Neuronal stem cell (in vitro differentiated cells): ENCODE data around the gene SPATA4. TPM values are rescaled to one million over a fixed set of nuclear protein-coding genes. Genes with fewer than 3 reads are reported as not detected.
A peak's percentile ranks its signal among the peaks of the same experiment; 100 is the strongest.

Experiments used
- DNase-seq: peaks from one replicate; pipeline ENCODE4 v3.0.0-alpha.2; 2013; ENCODE audit warnings: low spot score
- H2AFZ ChIP-seq: one replicate; pipeline ENCODE4 v1.6.1; 2013; ENCODE audit warnings: mild to moderate bottlenecking, low read length, inconsistent platforms
- H2AK5ac ChIP-seq: 2 replicates; pipeline ENCODE4 v1.6.1; 2013; ENCODE audit warnings: low read depth, mild to moderate bottlenecking, inconsistent platforms, low read length, moderate library complexity, mixed read lengths
- H2BK120ac ChIP-seq: 2 replicates; pipeline ENCODE4 v1.6.1; 2013; ENCODE audit warnings: low read depth, mild to moderate bottlenecking, inconsistent platforms, low read length, moderate library complexity, mixed read lengths
- H2BK12ac ChIP-seq: one replicate; pipeline ENCODE4 v1.6.1; 2013; ENCODE audit warnings: low read length, inconsistent platforms
- H2BK15ac ChIP-seq: 2 replicates; pipeline ENCODE4 v1.6.1; 2013; ENCODE audit warnings: mild to moderate bottlenecking, low read length, inconsistent platforms, mixed read lengths
- H2BK5ac ChIP-seq: one replicate; pipeline ENCODE4 v1.6.1; 2013; ENCODE audit warnings: inconsistent platforms, mild to moderate bottlenecking, low read length, moderate library complexity
- H3K14ac ChIP-seq: one replicate; pipeline ENCODE4 v1.6.1; 2013; ENCODE audit warnings: low read length, inconsistent platforms
- H3K18ac ChIP-seq: 2 replicates; pipeline ENCODE4 v1.6.1; 2013; ENCODE audit warnings: low read length, inconsistent platforms
- H3K23ac ChIP-seq: 2 replicates; pipeline ENCODE4 v1.6.1; 2013; ENCODE audit warnings: low read depth, mild to moderate bottlenecking, mixed read lengths, low read length, inconsistent platforms; ENCODE audit not compliant: poor library complexity
- H3K27ac ChIP-seq: replicated peaks from 3 replicates; pipeline ENCODE4 v1.5.1; 2013; ENCODE audit warnings: low read length, inconsistent platforms
- H3K27me3 ChIP-seq, 3 experiments: 2 replicates each; pipeline ENCODE4 v1.6.1; 2013; ENCODE audit warnings: low read length in 3 of 3, mild to moderate bottlenecking in 2 of 3, inconsistent platforms in 1 of 3, low read depth in 1 of 3, mixed read lengths in 1 of 3, moderate library complexity in 1 of 3; ENCODE audit not compliant: control insufficient read depth in 3 of 3, insufficient read depth in 3 of 3
- H3K36me3 ChIP-seq, 2 donors: replicated peaks in 1 of 2; 2 replicates each; pipeline ENCODE4 v1.6.1; 2013; ENCODE audit warnings: low read length in 2 of 2; ENCODE audit not compliant: control insufficient read depth in 2 of 2, insufficient read depth in 2 of 2
- H3K4ac ChIP-seq: 2 replicates; pipeline ENCODE4 v1.6.1; 2013; ENCODE audit warnings: inconsistent platforms, mild to moderate bottlenecking, low read length, moderate library complexity
- H3K4me1 ChIP-seq, 2 donors: 1 replicate in 1 of 2; 2 replicates in 1 of 2; pipeline ENCODE4 v1.6.1; 2013; ENCODE audit warnings: low read length in 2 of 2, low read depth in 1 of 2; ENCODE audit not compliant: control insufficient read depth in 2 of 2, insufficient read depth in 1 of 2
- H3K4me2 ChIP-seq: one replicate; pipeline ENCODE4 v1.6.1; 2013; ENCODE audit warnings: mild to moderate bottlenecking, low read length, inconsistent platforms; ENCODE audit not compliant: insufficient read depth, poor library complexity, severe bottlenecking
- H3K4me3 ChIP-seq, 2 donors: 2 replicates each; pipeline ENCODE4 v1.5.1; 2013; ENCODE audit warnings: low read length in 2 of 2, mild to moderate bottlenecking in 2 of 2, inconsistent platforms in 1 of 2, moderate library complexity in 1 of 2
- H3K79me1 ChIP-seq: one replicate; pipeline ENCODE4 v1.6.1; 2013; ENCODE audit warnings: low read depth, mild to moderate bottlenecking, inconsistent platforms, low read length, moderate library complexity
- H3K9ac ChIP-seq: one replicate; pipeline ENCODE4 v1.6.1; 2013; ENCODE audit warnings: mild to moderate bottlenecking, low read depth, low read length, inconsistent platforms; ENCODE audit not compliant: poor library complexity
- H3K9me3 ChIP-seq, 2 donors: replicated peaks in 1 of 2; 2 replicates each; pipeline versions ENCODE3 to v1.6.1; 2013; ENCODE audit warnings: low read length in 2 of 2, mild to moderate bottlenecking in 2 of 2, inconsistent platforms in 1 of 2, low read depth in 1 of 2, mixed read lengths in 1 of 2, moderate library complexity in 1 of 2; ENCODE audit not compliant: control insufficient read depth in 2 of 2, insufficient read depth in 1 of 2
- H4K8ac ChIP-seq: one replicate; pipeline ENCODE4 v1.6.1; 2013; ENCODE audit warnings: low read depth, mild to moderate bottlenecking, inconsistent platforms, low read length, moderate library complexity
- H4K91ac ChIP-seq: one replicate; pipeline ENCODE4 v1.6.1; 2013; ENCODE audit warnings: low read length, low read depth, mild to moderate bottlenecking, inconsistent platforms; ENCODE audit not compliant: poor library complexity
- WGBS, 2 donors: extraction: QIAGEN DNeasy Blood & Tissue Kit; methylation state at CpG; one replicate each; pipeline ENCODE4 v1.1.7; 2013; ENCODE audit warnings: missing lambda C conversion rate in 2 of 2, mixed read lengths in 1 of 2; ENCODE audit not compliant: insufficient read length in 2 of 2, insufficient replicate concordance in 1 of 2; ENCODE audit errors: extremely low coverage in 2 of 2; 5-methylcytosine and 5-hydroxymethylcytosine counted together
- polyA plus RNA-seq, 2 experiments: library from polyadenylated mRNA; stranded (reverse); fragments of 200-250 nt; gene quantifications; one replicate each; pipeline ENCODE4 v1.2.3, GENCODE V29; 2013

SPATA4 gene
- 0.20 TPM for polyA plus RNA-seq (2013, experiment 1 of 2)
- 0.19 TPM for polyA plus RNA-seq (2013, experiment 2 of 2)

DNA sequence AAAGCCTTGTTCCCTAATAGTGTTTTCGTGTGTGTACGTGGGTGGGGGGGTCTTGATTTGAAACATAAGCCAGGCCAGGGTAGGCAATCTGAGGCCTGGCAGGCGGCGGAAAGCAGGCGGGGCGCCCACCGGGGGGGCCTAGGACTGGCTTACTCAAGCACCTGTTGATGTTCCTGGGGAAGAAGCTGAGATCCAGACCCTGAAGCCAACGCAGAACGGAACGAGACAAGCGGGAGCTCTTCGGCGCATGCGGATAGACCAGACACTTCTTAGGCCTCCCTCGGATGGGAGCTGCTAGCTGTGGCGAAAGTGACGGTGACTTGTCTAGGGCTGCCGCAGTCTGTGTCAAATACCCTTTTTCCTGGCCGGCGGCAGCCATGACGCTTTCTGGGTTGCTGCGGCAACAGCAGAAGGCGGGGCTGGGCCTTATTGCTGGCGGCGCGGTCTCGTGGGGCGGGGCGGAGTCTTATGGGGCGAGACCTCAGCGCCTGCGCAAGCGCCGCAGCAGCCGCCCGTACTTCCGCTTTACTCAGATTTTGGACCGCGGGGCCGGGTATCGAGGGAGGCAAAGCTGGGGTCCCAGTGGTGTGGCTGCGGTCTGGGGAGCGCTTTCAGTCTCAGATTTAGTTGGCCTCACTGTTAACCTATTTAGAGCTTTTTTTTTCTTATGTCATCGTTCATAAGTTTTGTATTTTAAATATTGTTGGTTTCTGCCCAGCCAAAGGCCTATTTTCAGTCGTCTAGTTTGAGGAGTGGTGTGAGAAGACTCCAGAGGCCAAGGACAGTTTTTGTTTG is at the start of gene SPATA4:
Gene SPATA4 (minus strand): TSS at position 402 of the 795 bp plus-strand sequence. CDS start 23 bp downstream, at position 379.
- no peak within 1 kb of the TSS for H2BK120ac ChIP-seq
- H4K91ac ChIP-seq: no peak within 1 kb of the TSS
- no peak within 1 kb of the TSS for H2BK15ac ChIP-seq
- no peak within 1 kb of the TSS for H3K27ac ChIP-seq
- H3K18ac ChIP-seq: peak within 1 kb of the TSS; percentile 72
- peak within 1 kb of the TSS; percentile 72 to 79 for H3K4me3 ChIP-seq
- H3K79me1 ChIP-seq: no peaks in the 10 kb centered on the region
- WGBS, 2 donors: no CpG with 5 or more reads among the region's 45 CpGs
- DNase-seq: peak; percentile 83
- H3K36me3 ChIP-seq: no peaks in the 10 kb centered on the region
- H2BK12ac ChIP-seq: no peak within 1 kb of the TSS
- H4K8ac ChIP-seq: no peak within 1 kb of the TSS
- H2AK5ac ChIP-seq: no peak within 1 kb of the TSS
- no peak within 1 kb of the TSS for H3K23ac ChIP-seq
- peak within 1 kb of the TSS; percentile 95 for H2AFZ ChIP-seq
- H3K9ac ChIP-seq: no peak within 1 kb of the TSS
- no peaks in the 10 kb centered on the region for H3K27me3 ChIP-seq
- H3K14ac ChIP-seq: no peak within 1 kb of the TSS
- H2BK5ac ChIP-seq: no peak within 1 kb of the TSS
- H3K9me3 ChIP-seq: no peaks in the 10 kb centered on the region
- no peak within 1 kb of the TSS for H3K4ac ChIP-seq
- H3K4me2 ChIP-seq: peak within 1 kb of the TSS; percentile 96
- no peaks in the 10 kb centered on the region for H3K4me1 ChIP-seq

DNA sequence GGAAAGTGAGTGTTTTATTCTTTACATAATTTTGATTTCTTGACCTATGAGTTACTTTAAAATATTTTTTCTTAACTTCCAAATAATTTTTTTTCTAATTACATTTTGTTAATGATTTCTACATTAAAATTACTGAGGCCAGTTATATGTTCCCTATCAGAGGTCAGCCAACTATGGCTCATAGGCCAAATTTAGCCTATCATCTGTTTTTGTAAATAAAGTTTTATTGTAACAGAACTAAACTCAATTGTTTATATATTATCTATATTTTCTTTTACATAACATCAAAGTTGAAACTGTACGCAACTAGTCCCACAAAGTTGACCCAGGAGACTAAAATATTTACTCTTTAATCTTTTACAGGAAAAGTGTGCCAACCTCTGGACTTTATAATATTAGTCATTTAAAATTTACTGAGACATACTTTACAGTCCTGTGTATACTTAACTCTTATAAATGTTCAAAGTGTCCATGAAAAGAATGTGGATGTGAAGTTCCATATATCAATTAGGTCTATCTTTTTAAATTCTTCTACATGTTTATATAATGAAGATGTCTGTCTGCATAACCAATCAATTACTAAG is 47.5 kb upstream of the SPATA4 start:
- no peaks in the 10 kb centered on the region for H3K79me1 ChIP-seq
- no peak overlapping the region for H3K23ac ChIP-seq
- no peak overlapping the region for H2BK12ac ChIP-seq
- H3K27me3 ChIP-seq: no peaks in the 10 kb centered on the region
- no peak overlapping the region for H2AFZ ChIP-seq
- H3K4ac ChIP-seq: no peak overlapping the region
- no peaks in the 10 kb centered on the region for H3K9me3 ChIP-seq
- H3K18ac ChIP-seq: no peak overlapping the region
- H3K14ac ChIP-seq: no peak overlapping the region
- no peak overlapping the region for H2BK5ac ChIP-seq
- H3K27ac ChIP-seq: no peak overlapping the region
- no CpG with 5 or more reads among the region's 1 CpG for WGBS, 2 donors
- H2BK15ac ChIP-seq: no peak overlapping the region
- H4K91ac ChIP-seq: no peak overlapping the region
- no peak overlapping the region for H3K4me3 ChIP-seq
- H3K36me3 ChIP-seq: no peaks in the 10 kb centered on the region
- peaks cover 1 to 4% of the 10 kb centered on the region in 2 donors for H3K4me1 ChIP-seq
- H3K9ac ChIP-seq: no peak overlapping the region
- H2AK5ac ChIP-seq: no peak overlapping the region
- no peak for DNase-seq
- H4K8ac ChIP-seq: no peak overlapping the region
- H2BK120ac ChIP-seq: no peak overlapping the region
- no peak overlapping the region for H3K4me2 ChIP-seq

GRCh38 chr4:176241703-176242102 is 46.3 kb upstream of the SPATA4 start:
- Histone ChIP-seq H2BK120ac (no peak overlapping the region), H3K4me2 (no peak overlapping the region), H3K79me1 (no peaks in the 10 kb centered on the region), H3K9ac (no peak overlapping the region), H3K14ac (no peak overlapping the region), H3K9me3 (no peaks in the 10 kb centered on the region), H2BK12ac (no peak overlapping the region), H3K4ac (no peak overlapping the region), H2BK15ac (no peak overlapping the region), H4K91ac (no peak overlapping the region), H3K4me1 (peaks cover 1 to 4% of the 10 kb centered on the region in 2 donors), H3K4me3 (no peak overlapping the region), H2AK5ac (no peak overlapping the region), H2BK5ac (no peak overlapping the region), H3K36me3 (no peaks in the 10 kb centered on the region), H3K23ac (no peak overlapping the region), H2AFZ (no peak overlapping the region), H3K18ac (no peak overlapping the region), H4K8ac (no peak overlapping the region), H3K27ac (no peak overlapping the region), H3K27me3 (no peaks in the 10 kb centered on the region)
- no CpG with 5 or more reads among the region's 8 CpGs for WGBS, 2 donors
- DNase-seq: no peak

DNA sequence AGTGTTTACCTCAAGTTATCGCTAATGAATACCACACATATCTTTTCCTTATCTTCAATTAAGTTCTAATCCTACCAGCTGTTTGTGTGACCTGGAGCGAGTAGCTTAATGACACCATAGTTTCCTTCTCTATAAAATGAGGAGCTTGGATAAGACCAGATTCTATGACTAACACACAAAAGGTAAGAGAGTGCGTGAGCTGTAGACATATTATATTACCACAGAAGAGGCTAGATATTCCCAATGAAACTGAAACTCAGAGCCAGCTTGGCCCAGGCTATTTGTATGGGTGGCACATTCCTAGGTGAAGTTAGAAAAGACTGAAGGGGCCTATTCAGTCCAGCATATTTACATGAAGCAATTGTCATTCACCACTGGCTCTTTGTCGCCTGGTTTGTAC is 43.4 kb upstream of the SPATA4 start:
- Histone ChIP-seq H3K4ac (no peak overlapping the region), H3K23ac (no peak overlapping the region), H3K36me3 (no peaks in the 10 kb centered on the region), H3K18ac (no peak overlapping the region), H2BK15ac (no peak overlapping the region), H3K4me3 (no peak overlapping the region), H3K9ac (no peak overlapping the region), H3K4me1 (peaks cover 1 to 4% of the 10 kb centered on the region in 2 donors), H3K79me1 (no peaks in the 10 kb centered on the region), H3K14ac (no peak overlapping the region), H2BK5ac (no peak overlapping the region), H3K4me2 (no peak overlapping the region), H2BK12ac (no peak overlapping the region), H3K27ac (no peak overlapping the region), H3K9me3 (no peaks in the 10 kb centered on the region), H3K27me3 (no peaks in the 10 kb centered on the region), H2AK5ac (no peak overlapping the region), H4K8ac (no peak overlapping the region), H2AFZ (peak overlapping the region; percentile 27), H4K91ac (no peak overlapping the region), H2BK120ac (no peak overlapping the region)
- WGBS, 2 donors: no CpG with 5 or more reads among the region's 4 CpGs
- DNase-seq: no peak
